A673 (cell line): ENCODE data around the gene VEGFB.

Experiments
- CTCF ChIP-seq: fragments of 300-800, 200-600 bp; sonication (generic); conservative IDR thresholded peaks from 2 replicates; pipeline ENCODE4 v1.5.1; 2017; ENCODE audit warnings: low read depth, mild to moderate bottlenecking, antibody characterized with exemption, low read length, moderate library complexity, mixed read lengths
- EZH2 ChIP-seq: fragments of 200-600 bp; sonication (generic); IDR thresholded peaks from 2 replicates; pipeline ENCODE4 v1.6.1; 2017; ENCODE audit warnings: borderline replicate concordance, low read depth, mild to moderate bottlenecking, mixed read lengths, antibody characterized with exemption, low read length; ENCODE audit not compliant: poor library complexity, severe bottlenecking

- TF ChIP-seq CTCF (no peak), EZH2 (no peak)
Observed at GRCh38 chr11:64238076-64238475, 3.7 kb downstream of the VEGFB start.
